GM18499 (cell line): ENCODE results near the gene ZNG1B.
"Not testable (repeated sequence)": the region's sequence is repeated elsewhere in the genome, so short reads cannot be mapped to it uniquely, and the experiment has no call there.

ENCODE experiments used
- ATAC-seq: cut with Tn5 transposase; IDR thresholded peaks from one replicate; pipeline ENCODE4 v1.9.1; 2021; ENCODE audit warnings: moderate number of reproducible peaks; ENCODE audit not compliant: insufficient read depth, unreplicated experiment

Gene ZNG1B

DNA sequence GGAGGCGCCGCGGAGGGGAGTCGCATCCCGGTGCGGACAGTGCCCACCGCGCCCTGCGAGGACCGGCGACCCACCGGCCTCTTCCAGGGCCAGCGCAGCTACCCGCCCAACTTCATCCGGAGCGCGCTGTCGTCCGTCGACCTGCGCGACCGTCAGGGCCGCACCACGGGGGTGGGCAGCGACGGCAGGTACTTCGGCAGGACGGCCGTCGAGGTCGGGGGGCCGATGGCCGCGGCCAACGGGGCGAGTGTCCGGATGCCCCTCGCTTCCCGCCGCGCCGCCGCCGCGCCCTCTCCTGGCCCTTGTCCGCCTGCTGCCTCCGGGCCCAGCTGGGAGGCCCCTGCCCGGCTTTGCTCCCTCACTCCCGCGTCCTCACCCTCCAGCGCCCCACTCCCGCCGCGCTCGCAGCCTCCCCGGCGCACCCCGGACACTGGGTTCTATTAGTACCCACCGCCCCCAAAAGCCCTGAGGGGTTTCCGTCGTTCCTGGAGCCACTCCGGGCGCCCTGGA is 104.5 kb downstream of the ZNG1B start:
- not testable (repeated sequence) for ATAC-seq

GRCh38 chr2:113542529-113542928 is 105.0 kb downstream of the ZNG1B start:
- not testable (repeated sequence) for ATAC-seq
